Activated naive CD4-positive, alpha-beta T cell treated with anti-CD3 and anti-CD28 coated beads for 36 hours (primary cell): ENCODE results near the gene PIM2. TPM values are rescaled to one million over a fixed set of nuclear protein-coding genes. Genes with fewer than 3 reads are reported as not detected.

Experiments used
- CTCF ChIA-PET: fragments of 350-600 bp; sonication (Branson Sonifier 250); formaldehyde crosslinking; loops from one replicate; lab custom pipeline; 2021; ENCODE audit warnings: antibody characterized with exemption; lab: Charles Lee
- DNase-seq: peaks from one replicate; pipeline ENCODE4 v3.0.0-alpha.2; 2020
- H3K27ac Mint-ChIP-seq: one replicate; pipeline ENCODE4 v1.8.0; 2021; ENCODE audit warnings: mild to moderate bottlenecking, mixed read lengths
- H3K27me3 Mint-ChIP-seq: one replicate; pipeline ENCODE4 v1.8.0; 2021; ENCODE audit warnings: low read depth, mixed read lengths
- H3K36me3 Mint-ChIP-seq: one replicate; pipeline ENCODE4 v1.8.0; 2021; ENCODE audit warnings: low read depth, mixed read lengths
- H3K4me1 Mint-ChIP-seq: one replicate; pipeline ENCODE4 v1.8.0; 2021; ENCODE audit warnings: low read depth, mixed read lengths
- H3K4me3 Mint-ChIP-seq: one replicate; pipeline ENCODE4 v1.8.0; 2021; ENCODE audit warnings: mild to moderate bottlenecking, moderate library complexity, mixed read lengths
- H3K9me3 Mint-ChIP-seq: one replicate; pipeline ENCODE4 v1.8.0; 2021; ENCODE audit warnings: mixed read lengths
- intact Hi-C: fragments of 100-400 bp; cut with micrococcal nuclease; formaldehyde crosslinking; loops from one replicate; pipeline ENCODE4 v1.15.1; 2023
- total RNA-seq, 2 experiments: library from RNA; stranded (reverse); gene quantifications; one replicate each; pipeline ENCODE4 v1.2.3, GENCODE V29; 2021

The PIM2 gene
- total RNA-seq, 2 experiments from 2014 or later, result 634 to 648 TPM

DNA sequence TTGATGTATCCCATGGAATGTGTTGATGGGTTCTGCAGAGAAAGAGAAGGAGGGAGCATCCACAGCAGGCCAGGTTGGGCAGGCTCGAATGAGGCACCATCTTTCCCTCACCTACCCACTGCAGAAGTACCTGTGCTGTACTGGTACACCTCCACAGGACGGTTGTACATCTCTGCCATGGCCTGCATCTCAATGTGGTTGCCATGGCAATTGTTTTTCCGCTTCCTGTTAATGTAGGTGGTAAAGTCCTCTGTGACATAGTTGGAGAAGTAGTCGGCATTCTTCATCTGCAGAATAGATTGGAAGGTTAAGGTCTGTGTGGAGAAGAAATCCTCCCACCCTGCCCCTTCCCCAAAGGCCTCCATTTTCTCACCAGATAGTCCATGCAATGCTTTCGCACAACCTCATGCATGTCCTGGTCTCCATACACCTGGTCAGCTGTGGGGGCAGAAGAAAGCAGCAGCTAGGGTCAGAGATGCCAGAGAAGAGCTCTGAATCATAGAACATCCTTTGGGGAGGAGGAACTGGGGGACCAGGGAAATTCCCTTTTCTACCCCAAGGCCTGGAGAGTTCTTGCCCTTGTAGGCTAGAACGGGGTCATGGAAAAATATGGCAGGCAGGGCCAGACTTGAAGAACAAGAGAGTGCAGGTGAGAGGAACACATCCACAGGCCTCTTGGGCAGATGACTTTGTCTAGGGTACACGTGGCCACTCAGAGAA, 15.9 kb upstream of the PIM2 start:
- CTCF ChIA-PET, result interaction anchor here (0.9 kb wide), 1 partner anchor 14 kb away, joined by 4 read pairs; no protein-coding TSS in a partner anchor
- DNase-seq, result peak; percentile 57
- H3K4me3 Mint-ChIP-seq, result peak overlapping the region; percentile 77
- peaks cover 45% of the 10 kb centered on the region for H3K36me3 Mint-ChIP-seq
- no peaks in the 10 kb centered on the region for H3K9me3 Mint-ChIP-seq
- H3K27ac Mint-ChIP-seq, result peak overlapping the region; percentile 100
- intact Hi-C loops, result loop anchor here (5.0 to 10.0 kb wide), 2 partner anchors 330 to 943 kb away; partner anchors contain the start of genes FOXP3, PPP1R3F and USP27X
- H3K4me1 Mint-ChIP-seq, result peaks cover 65% of the 10 kb centered on the region
- no peaks in the 10 kb centered on the region for H3K27me3 Mint-ChIP-seq

DNA sequence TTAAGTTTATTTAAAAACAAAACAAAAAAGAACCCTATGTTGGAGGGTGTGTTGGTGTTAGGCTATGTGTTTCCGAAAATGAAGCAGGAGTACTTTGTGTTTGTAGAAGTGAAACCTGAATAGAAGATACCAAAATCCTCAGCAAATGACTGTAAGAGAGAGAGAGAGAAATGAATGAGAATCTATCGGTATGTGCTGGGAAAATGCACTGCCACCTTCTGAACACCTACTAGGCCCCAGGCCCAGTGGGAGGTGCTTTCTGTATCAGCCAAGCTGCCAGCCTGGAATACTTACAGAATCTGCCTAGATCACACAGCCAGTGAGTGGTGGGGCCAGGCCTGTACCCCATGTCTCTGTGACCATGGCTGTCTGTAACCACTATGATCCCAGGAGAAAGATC, 14.9 kb upstream of the PIM2 start:
- Mint-ChIP-seq H3K9me3 (no peaks in the 10 kb centered on the region), H3K4me1 (peaks cover 55% of the 10 kb centered on the region), H3K27ac (peak overlapping the region; percentile 100), H3K36me3 (peaks cover 43% of the 10 kb centered on the region), H3K4me3 (peak overlapping the region; percentile 77), H3K27me3 (no peaks in the 10 kb centered on the region)
- intact Hi-C loops, result loop anchor here (5.0 to 10.0 kb wide), 2 partner anchors 331 to 944 kb away; partner anchors contain the start of genes FOXP3, PPP1R3F and USP27X
- peak; percentile 74 for DNase-seq
- CTCF ChIA-PET, result no interaction called here

DNA sequence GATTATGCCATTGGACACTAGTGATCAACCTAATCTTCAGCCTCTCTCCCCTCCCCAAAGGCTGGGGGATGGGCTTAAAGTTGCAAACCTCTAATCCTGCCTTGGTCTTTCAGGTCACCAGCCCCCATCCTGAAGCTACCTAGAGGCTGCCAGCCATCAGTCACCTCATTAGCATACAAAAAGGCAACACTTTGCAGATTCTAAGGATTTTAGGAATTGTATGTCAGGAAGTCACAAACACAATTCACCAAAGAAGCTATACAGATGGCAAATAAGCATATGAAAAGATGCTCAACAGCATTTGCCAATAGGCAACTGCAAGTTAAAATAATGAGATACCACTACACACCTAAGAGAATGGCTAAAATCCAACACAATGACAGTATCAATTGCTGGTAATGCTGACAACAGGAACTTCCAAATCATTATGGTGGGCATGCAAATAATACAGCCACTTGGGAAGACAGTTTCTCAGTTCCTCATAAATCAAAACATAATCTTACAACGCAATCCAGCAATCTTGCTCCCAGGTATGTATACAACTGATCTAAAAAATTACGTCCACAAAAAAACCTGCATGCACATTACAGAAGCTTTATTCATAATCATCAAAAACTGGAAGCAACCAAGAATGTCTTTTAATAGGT, 9.0 kb upstream of the PIM2 start:
- CTCF ChIA-PET, result interaction anchor here (1.2 to 1.4 kb wide), 2 partner anchors 11 to 44 kb away, joined by 3 to 5 read pairs; partner anchors contain the start of gene KCND1
- H3K4me3 Mint-ChIP-seq, result no peak overlapping the region
- H3K27me3 Mint-ChIP-seq, result no peaks in the 10 kb centered on the region
- intact Hi-C loops, result no loop called here
- no peaks in the 10 kb centered on the region for H3K9me3 Mint-ChIP-seq
- DNase-seq, result no peak
- H3K36me3 Mint-ChIP-seq, result peaks cover 25% of the 10 kb centered on the region
- peak overlapping the region; percentile 50 for H3K27ac Mint-ChIP-seq
- peaks cover 36% of the 10 kb centered on the region for H3K4me1 Mint-ChIP-seq

GRCh38 chrX:48927123-48927522, 8.3 kb upstream of the PIM2 start:
- Mint-ChIP-seq H3K4me1 (peaks cover 39% of the 10 kb centered on the region), H3K9me3 (no peaks in the 10 kb centered on the region), H3K36me3 (peaks cover 26% of the 10 kb centered on the region), H3K27ac (no peak overlapping the region), H3K4me3 (no peak overlapping the region), H3K27me3 (no peaks in the 10 kb centered on the region)
- CTCF ChIA-PET, result interaction anchor here (1.2 to 1.4 kb wide), 2 partner anchors 11 to 45 kb away, joined by 3 to 5 read pairs; partner anchors contain the start of gene KCND1
- DNase-seq, result no peak
- intact Hi-C loops, result no loop called here

GRCh38 chrX:48924270-48924669, 5.4 kb upstream of the PIM2 start:
- intact Hi-C loops, result no loop called here
- CTCF ChIA-PET, result no interaction called here
- Mint-ChIP-seq H3K4me1 (peaks cover 53% of the 10 kb centered on the region), H3K36me3 (peaks cover 33% of the 10 kb centered on the region), H3K4me3 (peak overlapping the region; percentile 2), H3K27me3 (no peaks in the 10 kb centered on the region), H3K9me3 (no peaks in the 10 kb centered on the region), H3K27ac (peak overlapping the region; percentile 80)
- peak; percentile 17 for DNase-seq

- CTCF ChIA-PET, result no interaction called here
- Mint-ChIP-seq H3K27ac (peak overlapping the region; percentile 80), H3K36me3 (peaks cover 35% of the 10 kb centered on the region), H3K4me1 (peaks cover 53% of the 10 kb centered on the region), H3K27me3 (no peaks in the 10 kb centered on the region), H3K9me3 (no peaks in the 10 kb centered on the region), H3K4me3 (no peak overlapping the region)
- intact Hi-C loops, result no loop called here
- DNase-seq, result no peak
These were observed 4.9 kb upstream of the PIM2 start for GRCh38 chrX:48923771-48924170.

- Mint-ChIP-seq H3K27ac (peak overlapping the region; percentile 99), H3K4me3 (peak overlapping the region; percentile 95), H3K36me3 (peaks cover 61% of the 10 kb centered on the region), H3K9me3 (no peaks in the 10 kb centered on the region), H3K27me3 (peaks cover 2% of the 10 kb centered on the region), H3K4me1 (peaks cover 40% of the 10 kb centered on the region)
- CTCF ChIA-PET, result interaction anchor here (1.7 to 3.7 kb wide), 2 partner anchors 14 to 19 kb away, joined by 4 to 42 read pairs; no protein-coding TSS in a partner anchor
- intact Hi-C loops, result no loop called here
- no peak for DNase-seq
These were observed 1.9 kb upstream of the PIM2 start for GRCh38 chrX:48920718-48921104.

- no peaks in the 10 kb centered on the region for H3K9me3 Mint-ChIP-seq
- CTCF ChIA-PET, result interaction anchor here (1.0 to 3.7 kb wide), 3 partner anchors 15 to 25 kb away, joined by 4 to 42 read pairs (median 4); no protein-coding TSS in a partner anchor
These were observed 1.3 kb upstream of the PIM2 start for GRCh38 chrX:48919947-48920717.

DNA sequence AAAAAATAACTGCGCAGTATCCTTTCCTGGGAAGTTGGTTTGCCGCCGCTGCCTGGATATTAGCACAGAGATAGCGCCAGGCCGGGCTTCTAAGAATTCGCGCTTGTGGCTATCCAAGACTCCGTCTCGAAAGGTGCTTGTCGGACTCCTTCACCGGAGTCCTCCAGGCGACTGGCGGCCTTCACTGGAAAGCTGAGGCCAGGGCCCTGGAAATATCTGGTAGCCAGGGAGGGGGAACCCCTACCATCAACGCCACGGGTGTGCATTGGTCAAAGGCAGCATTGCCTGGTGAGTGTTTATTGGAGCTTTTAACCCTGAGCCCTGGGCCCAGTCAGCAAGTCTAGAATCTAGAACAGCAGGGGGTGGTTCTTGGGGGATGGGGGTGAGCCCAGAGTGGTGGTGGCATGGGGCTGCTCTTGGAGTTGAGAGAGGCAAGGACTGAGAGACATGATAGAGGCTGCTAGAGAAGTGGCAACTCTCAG, 577 bp upstream of the PIM2 start:
- peaks cover 2% of the 10 kb centered on the region for H3K27me3 Mint-ChIP-seq
- intact Hi-C loops, result loop anchor here (1.0 to 5.0 kb wide), 5 partner anchors 18 to 124 kb away; partner anchors contain the start of genes HDAC6, PQBP1, TFE3 and TIMM17B
- no peaks in the 10 kb centered on the region for H3K9me3 Mint-ChIP-seq
- peak overlapping the region; percentile 99 for H3K27ac Mint-ChIP-seq
- DNase-seq, result peak; percentile 71
- peak overlapping the region; percentile 95 for H3K4me3 Mint-ChIP-seq
- peaks cover 37% of the 10 kb centered on the region for H3K4me1 Mint-ChIP-seq
- CTCF ChIA-PET, result interaction anchor here (0.6 to 3.7 kb wide), 3 partner anchors 21 to 26 kb away, joined by 3 to 42 read pairs (median 4); partner anchors contain the start of genes PQBP1 and TIMM17B
- peaks cover 68% of the 10 kb centered on the region for H3K36me3 Mint-ChIP-seq

More at GRCh38 chrX:48919947-48920717, 1.3 kb upstream of the PIM2 start:
- H3K27ac Mint-ChIP-seq, result peak overlapping the region; percentile 99
- peak; percentile 67 for DNase-seq
- intact Hi-C loops, result loop anchor here (1.0 to 5.0 kb wide), 5 partner anchors 17 to 123 kb away; partner anchors contain the start of genes HDAC6, PQBP1, TFE3 and TIMM17B
- peaks cover 2% of the 10 kb centered on the region for H3K27me3 Mint-ChIP-seq
- H3K4me1 Mint-ChIP-seq, result peaks cover 35% of the 10 kb centered on the region
- peak overlapping the region; percentile 95 for H3K4me3 Mint-ChIP-seq
- peaks cover 63% of the 10 kb centered on the region for H3K36me3 Mint-ChIP-seq

DNA sequence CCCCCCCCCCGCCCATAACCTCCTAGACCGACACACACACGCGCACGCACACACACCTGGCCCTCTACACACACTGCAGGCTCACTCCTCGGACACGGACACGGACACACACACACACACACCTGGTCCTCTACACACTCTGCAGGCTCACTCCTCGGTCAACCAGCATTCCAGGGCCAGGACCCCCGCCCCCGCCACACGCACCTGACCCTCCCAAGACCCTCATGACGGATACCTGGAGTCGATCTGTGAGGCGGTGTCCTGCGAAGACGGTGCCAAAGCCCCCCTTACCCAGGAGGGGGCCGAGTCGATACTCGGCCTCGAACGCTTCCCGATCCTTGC, 552 bp downstream of the PIM2 start:
- Mint-ChIP-seq H3K4me1 (peaks cover 40% of the 10 kb centered on the region), H3K36me3 (peaks cover 74% of the 10 kb centered on the region), H3K4me3 (peak overlapping the region; percentile 95), H3K9me3 (no peaks in the 10 kb centered on the region), H3K27ac (peak overlapping the region; percentile 99), H3K27me3 (peaks cover 2% of the 10 kb centered on the region)
- DNase-seq, result no peak
- intact Hi-C loops, result loop anchor here (5.0 kb wide), 1 partner anchor 116 kb away; the partner anchor contains the start of gene HDAC6
- CTCF ChIA-PET, result no interaction called here

GRCh38 chrX:48917139-48918001, 1.5 kb downstream of the PIM2 start:
- Mint-ChIP-seq H3K27ac (peak overlapping the region; percentile 99), H3K27me3 (peaks cover 2% of the 10 kb centered on the region), H3K36me3 (peaks cover 77% of the 10 kb centered on the region), H3K4me3 (peak overlapping the region; percentile 95), H3K4me1 (peaks cover 39% of the 10 kb centered on the region), H3K9me3 (no peaks in the 10 kb centered on the region)
- peak; percentile 92 for DNase-seq
- CTCF ChIA-PET, result interaction anchor here (0.7 to 1.6 kb wide), 2 partner anchors 20 to 187 kb away, joined by 3 read pairs; partner anchors contain the start of genes PQBP1 and TIMM17B
- intact Hi-C loops, result loop anchor here (5.0 kb wide), 1 partner anchor 115 kb away; the partner anchor contains the start of gene HDAC6
